Cortex of kidney (tissue), 1 donor: Measurements from ENCODE around the gene C16orf46.
"Not testable (repeated sequence)": the region's sequence is repeated elsewhere in the genome, so short reads cannot be mapped to it uniquely, and the experiment has no call there.

Experiments used
- DNase-seq: peaks from one replicate; lab custom pipeline; 2025; lab: John Stamatoyannopoulos, UW

The C16orf46 gene

DNA sequence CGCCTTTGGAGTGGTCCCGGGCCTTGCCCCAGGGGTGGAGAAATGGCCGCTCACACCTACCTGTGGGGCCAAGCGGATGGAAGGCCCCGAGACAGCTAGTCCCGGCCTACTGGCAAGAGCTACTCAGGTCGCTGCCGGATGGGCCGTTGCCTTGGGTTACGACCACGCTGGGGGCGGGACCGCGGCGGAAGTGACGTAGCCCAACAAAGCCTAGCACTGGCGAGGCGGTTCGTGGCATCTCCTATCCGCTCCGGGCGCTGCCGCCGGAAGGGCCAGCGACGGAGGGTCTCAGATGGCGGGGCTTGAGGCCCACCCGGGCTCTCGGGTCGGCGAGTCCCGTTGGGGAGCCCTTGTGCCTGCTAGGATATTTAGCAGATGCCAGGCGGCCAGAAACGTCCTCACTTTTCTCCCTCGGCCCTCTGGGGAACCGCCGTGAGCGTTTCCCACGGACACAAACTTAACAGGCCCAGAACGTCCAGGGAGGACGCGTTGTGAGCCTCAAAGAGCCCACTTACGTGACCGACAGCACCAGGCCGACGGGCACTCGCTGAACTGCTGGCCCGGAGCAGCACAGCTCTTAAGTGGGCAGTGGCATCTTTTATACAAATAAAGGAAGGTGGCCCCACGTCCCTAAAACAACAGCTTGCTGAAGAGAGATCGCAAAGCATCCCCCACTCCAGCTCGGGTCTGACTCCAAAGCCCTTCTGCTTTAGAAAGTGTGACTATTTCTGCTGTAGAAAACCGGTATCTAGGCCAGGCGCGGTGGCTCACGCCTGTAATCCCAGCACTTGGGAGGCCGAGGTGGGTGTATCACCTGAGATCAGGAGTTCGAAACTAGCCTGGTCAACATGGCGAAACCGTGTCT, at the start of gene C16orf46:
TSS of gene C16orf46 (minus strand) at position 163 of the 865 bp plus-strand sequence. CDS start 13,283 bp downstream, outside the sequence.
- DNase-seq: peak; percentile 52

DNA sequence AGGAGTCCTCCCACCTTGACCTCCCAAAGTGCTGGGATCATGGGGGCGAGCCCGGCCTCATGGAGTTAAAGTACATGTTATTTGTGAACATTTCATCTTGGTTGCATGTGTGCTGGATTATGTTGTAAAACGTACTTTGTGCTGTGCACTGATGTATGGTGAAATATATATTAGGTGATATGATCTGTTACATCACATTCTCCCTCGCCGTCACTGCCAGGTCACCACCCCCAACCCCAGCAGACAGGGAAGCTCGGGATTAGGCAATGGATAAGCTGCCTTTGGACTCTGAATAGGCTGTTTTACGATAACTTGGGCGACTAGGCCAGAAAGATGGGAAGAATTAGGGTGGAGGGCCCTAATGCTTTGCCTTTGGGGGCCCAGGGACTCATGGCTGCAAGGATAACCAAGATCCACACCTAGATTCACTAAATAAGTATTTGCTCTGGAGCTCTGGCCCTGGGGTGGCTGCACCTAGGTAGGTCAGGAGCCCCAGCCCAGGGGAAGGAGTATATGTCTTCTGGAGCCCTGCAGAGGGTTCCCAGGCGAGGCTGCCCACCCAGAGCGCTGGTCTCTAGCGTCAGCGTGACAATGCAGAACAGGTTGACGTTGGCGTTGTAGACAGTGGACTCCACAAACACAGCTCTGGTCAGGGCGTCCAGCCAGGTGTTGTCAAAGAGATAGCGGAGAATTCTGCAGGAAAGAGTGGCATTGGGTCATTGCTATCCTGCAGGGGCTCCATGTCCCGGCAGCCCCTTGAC, 46.2 kb upstream of the C16orf46 start:
- DNase-seq: no peak

- no peak for DNase-seq
These were observed 44.5 kb upstream of the C16orf46 start for GRCh38 chr16:81121474-81121990.

GRCh38 chr16:81117436-81117835, 40.4 kb upstream of the C16orf46 start:
- DNase-seq: no peak

DNA sequence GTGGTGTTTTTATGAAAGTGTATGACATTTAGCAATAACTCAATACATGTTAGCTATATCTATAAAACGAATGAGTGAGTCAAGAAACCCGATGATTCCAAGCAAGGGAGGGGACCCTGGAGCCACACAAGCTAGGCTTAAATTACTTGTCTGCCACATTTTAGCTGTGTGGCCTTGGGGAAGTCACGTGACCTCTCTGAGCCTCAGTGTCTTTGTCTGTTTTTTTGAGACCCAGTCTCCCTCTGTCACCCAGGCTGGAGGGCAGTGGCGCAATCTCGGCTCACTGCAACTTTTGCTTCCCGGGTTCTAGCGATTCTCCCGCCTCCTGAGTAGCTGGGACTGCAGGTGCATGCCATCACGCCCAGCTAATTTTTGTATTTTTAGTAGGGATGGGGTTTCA, 39.2 kb upstream of the C16orf46 start:
- no peak for DNase-seq

GRCh38 chr16:81112453-81112852, 35.4 kb upstream of the C16orf46 start:
- DNase-seq: no peak

- DNase-seq: not testable (repeated sequence)
These were observed 32.2 kb upstream of the C16orf46 start for GRCh38 chr16:81109274-81109673.

DNA sequence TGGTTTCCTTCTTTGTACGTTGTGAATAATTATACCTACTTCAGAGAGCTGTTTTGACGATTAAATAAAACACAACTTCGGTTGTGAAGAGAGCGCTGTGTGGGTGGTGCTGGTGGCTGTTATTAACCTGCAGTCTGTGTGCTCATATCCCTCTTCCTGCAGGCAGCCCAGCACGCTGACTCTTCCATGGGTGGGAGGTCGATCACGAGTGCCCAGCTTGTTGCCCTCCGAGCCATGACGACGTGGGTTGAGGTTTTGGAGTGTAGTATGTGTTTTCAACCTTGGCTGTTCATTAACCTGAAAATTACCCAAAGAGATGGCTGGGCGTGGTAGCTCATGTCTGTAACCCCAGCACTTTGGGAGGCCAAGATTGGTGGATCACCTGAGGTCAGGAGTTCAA, 30.5 kb upstream of the C16orf46 start:
- no peak for DNase-seq

- no peak for DNase-seq
These were observed 29.9 kb upstream of the C16orf46 start for GRCh38 chr16:81106826-81107503.

- DNase-seq: no peak
These were observed 28.9 kb upstream of the C16orf46 start for GRCh38 chr16:81105946-81106345.

DNA sequence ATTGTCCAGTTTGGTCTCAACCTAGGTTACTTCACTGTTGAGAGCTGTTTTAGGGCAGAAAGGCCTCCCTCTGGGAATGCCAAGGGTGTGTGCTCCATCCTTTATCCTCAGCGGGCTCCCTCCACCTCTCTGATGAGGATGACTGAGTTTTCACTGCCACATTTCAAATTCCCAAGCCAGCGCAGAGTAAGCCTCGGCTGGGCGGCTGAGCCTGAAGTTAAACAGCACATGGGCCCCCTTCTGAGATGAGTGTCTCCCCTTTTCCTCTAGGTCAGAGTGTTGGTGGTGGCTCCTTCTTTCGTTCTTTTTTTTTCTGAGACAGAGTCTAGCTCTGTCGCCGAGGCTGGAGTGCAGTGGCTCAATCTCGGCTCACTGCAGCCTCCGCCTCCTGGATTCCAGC, 24.7 kb upstream of the C16orf46 start:
- no peak for DNase-seq

DNA sequence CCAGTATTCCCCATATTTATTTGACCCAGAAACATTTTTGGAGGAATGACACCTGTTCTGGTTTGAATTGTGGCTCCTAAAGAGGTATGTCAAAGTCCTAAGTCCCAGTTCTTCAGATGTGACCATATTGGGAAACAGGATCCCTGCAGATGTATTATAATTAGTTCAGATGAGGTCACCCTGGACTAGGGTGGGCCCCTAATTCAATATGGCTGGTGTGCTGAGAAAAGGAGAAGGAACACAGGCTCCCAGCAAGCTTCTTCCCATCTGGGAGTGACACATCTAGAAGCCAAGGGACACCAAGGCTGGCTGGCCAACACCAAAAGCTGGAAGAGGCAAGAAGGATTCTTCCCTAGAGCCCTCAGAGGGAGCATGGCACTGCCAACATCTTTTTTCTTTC, 22.9 kb upstream of the C16orf46 start:
- DNase-seq: no peak

DNA sequence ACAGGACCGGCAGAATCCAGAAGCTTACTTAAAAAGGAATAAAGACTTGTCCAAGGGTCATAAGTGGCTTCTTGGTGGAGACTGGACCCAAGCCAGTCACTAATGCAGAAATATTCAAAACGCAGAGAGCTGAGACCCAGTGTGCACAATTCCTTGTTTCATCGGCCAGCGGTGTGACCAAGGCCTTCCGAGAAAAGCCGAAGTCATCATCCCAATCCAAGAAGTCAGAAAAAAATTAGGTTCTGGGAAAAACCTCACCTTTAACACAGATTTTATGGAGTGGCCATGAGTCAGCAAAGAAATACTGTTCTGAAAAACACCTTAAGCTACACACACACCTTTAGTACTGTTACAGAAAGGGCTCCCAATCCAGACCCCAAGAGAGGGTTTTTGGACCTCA, 20.2 kb upstream of the C16orf46 start:
- no peak for DNase-seq

GRCh38 chr16:81096715-81097208, 19.7 kb upstream of the C16orf46 start:
- DNase-seq: no peak

DNA sequence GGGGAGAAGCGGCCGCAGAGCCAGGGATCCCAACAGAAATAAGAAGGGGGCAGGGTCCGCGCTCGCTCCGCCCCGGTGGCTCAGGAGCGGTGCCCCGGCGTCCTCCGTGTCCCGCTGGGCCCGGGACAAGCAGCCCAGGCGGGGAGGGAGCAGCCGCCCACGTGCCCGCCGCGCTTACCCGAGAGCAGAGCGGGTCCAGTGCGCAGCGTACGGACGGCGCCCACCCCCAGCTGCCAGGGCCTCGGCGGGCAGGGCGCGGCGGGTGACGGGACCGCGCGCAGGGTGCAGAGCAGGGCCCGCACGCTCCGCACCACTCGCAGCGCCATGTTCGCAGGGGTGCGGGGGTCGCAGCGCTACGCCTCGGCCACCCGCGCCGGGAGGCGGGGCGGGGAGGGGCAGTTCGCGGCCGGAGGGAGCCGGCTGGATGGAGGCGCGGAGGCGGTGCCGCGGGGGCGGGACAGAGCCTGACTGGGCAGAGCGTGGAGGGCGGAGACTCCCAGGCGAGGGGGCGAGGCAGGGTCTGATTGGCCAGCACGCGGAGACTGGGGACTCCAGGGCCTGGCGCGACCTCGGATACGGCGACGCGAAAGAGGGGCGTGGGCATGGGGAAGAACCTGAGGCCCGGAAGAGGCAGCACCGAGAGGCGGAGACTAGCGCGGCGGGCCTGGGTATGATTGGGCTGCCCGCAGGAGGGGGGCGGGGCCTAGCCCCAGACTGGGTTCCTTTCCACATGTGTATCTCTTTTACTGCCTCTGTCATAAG, 19.1 kb upstream of the C16orf46 start, which contains the start of gene GCSH:
TSS of gene GCSH (minus strand) at position 443 of the 762 bp plus-strand sequence. CDS start at position 326, 117 bp downstream.
- DNase-seq: peak; percentile 84

DNA sequence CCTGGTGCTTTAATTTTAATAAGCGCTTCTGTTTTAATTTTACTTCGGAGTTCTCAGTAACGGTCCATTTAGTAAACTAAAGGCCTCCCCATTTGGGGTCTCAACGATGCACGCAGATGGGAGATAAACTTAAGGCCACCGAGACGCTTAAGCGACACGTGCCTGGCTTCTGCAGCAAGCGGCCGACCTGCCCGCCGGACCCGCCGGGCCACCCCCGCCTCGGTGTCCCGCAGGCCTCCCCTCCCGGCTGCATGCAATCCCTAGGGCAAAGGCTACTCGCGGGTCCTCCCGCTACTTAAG, 18.6 kb upstream of the C16orf46 start:
- DNase-seq: no peak

- no peak for DNase-seq
These were observed 17.8 kb upstream of the C16orf46 start for GRCh38 chr16:81094771-81095251.

- DNase-seq: no peak
These were observed 11.8 kb upstream of the C16orf46 start for GRCh38 chr16:81088836-81089235.

DNA sequence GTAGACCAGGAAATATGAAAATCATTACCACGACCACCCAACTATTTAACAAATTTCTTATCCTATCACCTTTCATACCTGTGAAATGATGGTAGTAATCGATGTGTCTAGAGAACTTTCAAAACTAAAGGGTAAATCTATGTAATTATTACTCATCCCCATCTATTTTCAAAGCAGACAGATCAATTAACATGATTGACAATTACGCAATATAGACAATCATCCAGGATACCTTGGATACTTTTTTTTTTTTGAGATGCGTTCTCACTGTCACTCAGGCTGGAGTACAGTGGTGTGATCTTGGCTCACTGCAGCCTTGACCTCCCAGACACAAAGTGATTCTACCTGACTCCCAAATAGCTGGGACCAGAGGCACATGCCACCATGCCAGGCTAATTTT, 4.0 kb upstream of the C16orf46 start:
- no peak for DNase-seq

- DNase-seq: no peak
These were observed 3.2 kb upstream of the C16orf46 start for GRCh38 chr16:81080233-81080632.

- DNase-seq: no peak
These were observed 417 bp downstream of the C16orf46 start for GRCh38 chr16:81076566-81077075.
